ENCODE measurements around the gene FOXP4. TPM values are rescaled to one million over a fixed set of nuclear protein-coding genes. Genes with fewer than 3 reads are reported as not detected.

Gene FOXP4
- polyA plus RNA-seq, 1 experiment: 4.0 TPM

GRCh38 chr6:41605649-41606048, 59.5 kb downstream of the FOXP4 start:
- ChIA-PET CTCF (interaction anchor here (1.0 to 2.2 kb wide), 5 partner anchors 10 to 238 kb away, joined by 3 to 7 read pairs (median 3); no protein-coding TSS in a partner anchor), POLR2A (no interaction called here)
- no peak for DNase-seq (ENCODE audit: low read depth)

GRCh38 chr6:41607036-41607435, 60.9 kb downstream of the FOXP4 start:
- H3K27me3 ChIP-seq (ENCODE audit: control insufficient read depth, insufficient read depth, low read length): no peaks in the 10 kb centered on the region
- H3K36me3 ChIP-seq (ENCODE audit: control insufficient read depth, insufficient read depth, low read length): no peaks in the 10 kb centered on the region
- TF ChIP-seq CTCF (IDR thresholded peaks at IDR 0.05; ENCODE audit: insufficient read depth, low read depth, low read length): no peak
- no peak for DNase-seq (ENCODE audit: low read depth)
- CTCF ChIA-PET: interaction anchor here (0.6 to 2.2 kb wide), 7 partner anchors 74 to 1806 kb away, joined by 3 to 7 read pairs (median 3); no protein-coding TSS in a partner anchor
- H3K4me3 ChIP-seq (ENCODE audit: low read depth, low read length): no peak overlapping the region
- POLR2A ChIA-PET: no interaction called here

More at GRCh38 chr6:41605649-41606048, 59.5 kb downstream of the FOXP4 start:
- Histone ChIP-seq H3K27me3 (ENCODE audit: control insufficient read depth, insufficient read depth, low read length) (no peaks in the 10 kb centered on the region), H3K36me3 (ENCODE audit: control insufficient read depth, insufficient read depth, low read length) (no peaks in the 10 kb centered on the region), H3K4me3 (ENCODE audit: low read depth, low read length) (no peak overlapping the region)
- no peak for TF ChIP-seq CTCF (IDR thresholded peaks at IDR 0.05; ENCODE audit: insufficient read depth, low read depth, low read length)

- POLR2A ChIA-PET: no interaction called here
- H3K36me3 ChIP-seq (ENCODE audit: control insufficient read depth, insufficient read depth, low read length): no peaks in the 10 kb centered on the region
- CTCF ChIA-PET: interaction anchor here (0.7 kb wide), 1 partner anchor 76 kb away, joined by 4 read pairs; no protein-coding TSS in a partner anchor
These were observed 61.6 kb downstream of the FOXP4 start for GRCh38 chr6:41607736-41608135.

GRCh38 chr6:41608443-41609151, 62.4 kb downstream of the FOXP4 start:
- CTCF ChIA-PET: interaction anchor here (0.6 to 1.3 kb wide), 2 partner anchors 240 to 438 kb away, joined by 3 to 7 read pairs; no protein-coding TSS in a partner anchor
- Histone ChIP-seq H3K4me3 (ENCODE audit: low read depth, low read length) (no peak overlapping the region), H3K36me3 (ENCODE audit: control insufficient read depth, insufficient read depth, low read length) (no peaks in the 10 kb centered on the region), H3K27me3 (ENCODE audit: control insufficient read depth, insufficient read depth, low read length) (no peaks in the 10 kb centered on the region)
- no peak for TF ChIP-seq CTCF (IDR thresholded peaks at IDR 0.05; ENCODE audit: insufficient read depth, low read depth, low read length)
- DNase-seq (ENCODE audit: low read depth): no peak
- POLR2A ChIA-PET: no interaction called here

More at GRCh38 chr6:41607736-41608135, 61.6 kb downstream of the FOXP4 start:
- Histone ChIP-seq H3K27me3 (ENCODE audit: control insufficient read depth, insufficient read depth, low read length) (no peaks in the 10 kb centered on the region), H3K4me3 (ENCODE audit: low read depth, low read length) (no peak overlapping the region)
- no peak for DNase-seq (ENCODE audit: low read depth)
- TF ChIP-seq CTCF (IDR thresholded peaks at IDR 0.05; ENCODE audit: insufficient read depth, low read depth, low read length): no peak

- DNase-seq (ENCODE audit: low read depth): no peak
- Histone ChIP-seq H3K4me3 (ENCODE audit: low read depth, low read length) (no peak overlapping the region), H3K36me3 (ENCODE audit: control insufficient read depth, insufficient read depth, low read length) (no peaks in the 10 kb centered on the region), H3K27me3 (ENCODE audit: control insufficient read depth, insufficient read depth, low read length) (peaks cover 14% of the 10 kb centered on the region)
- CTCF ChIA-PET: interaction anchor here (0.6 to 3.4 kb wide), 8 partner anchors 8 to 1831 kb away, joined by 3 to 15 read pairs (median 3); no protein-coding TSS in a partner anchor
- no peak for TF ChIP-seq CTCF (IDR thresholded peaks at IDR 0.05; ENCODE audit: insufficient read depth, low read depth, low read length)
- POLR2A ChIA-PET: no interaction called here
These were observed 68.5 kb downstream of the FOXP4 start for GRCh38 chr6:41614715-41615114.
